Tibial nerve (tissue), 4 donors: ENCODE data around the gene HAND2.

ENCODE experiments used
- EP300 ChIP-seq, 2 donors: sonication (generic); formaldehyde crosslinking; IDR thresholded peaks; one replicate each; pipeline ENCODE4 v1.6.1; 2017; ENCODE audit warnings: antibody characterized with exemption in 2 of 2, mild to moderate bottlenecking in 1 of 2
- POLR2A ChIP-seq, 2 donors: fragments of 450-650 bp; IDR thresholded peaks; one replicate each; pipeline ENCODE4 v1.6.1; 2017; ENCODE audit warnings: antibody characterized with exemption in 2 of 2, mild to moderate bottlenecking in 2 of 2, moderate library complexity in 2 of 2
- TF ChIP-seq, protein P1 (sequence below), 5 experiments: fragments of 200-600 bp in 3 of 5; fragments of 450-650 bp in 2 of 5; sonication (generic) in 3 of 5; IDR thresholded peaks; one replicate each; pipeline ENCODE4 v1.5.1; 2016 to 2019; ENCODE audit warnings: antibody characterized with exemption in 5 of 5, mild to moderate bottlenecking in 3 of 5, moderate library complexity in 2 of 5

GRCh38 chr4:173502282-173502681 is 27.7 kb downstream of the HAND2 start:
- TF ChIP-seq, protein P1, sequence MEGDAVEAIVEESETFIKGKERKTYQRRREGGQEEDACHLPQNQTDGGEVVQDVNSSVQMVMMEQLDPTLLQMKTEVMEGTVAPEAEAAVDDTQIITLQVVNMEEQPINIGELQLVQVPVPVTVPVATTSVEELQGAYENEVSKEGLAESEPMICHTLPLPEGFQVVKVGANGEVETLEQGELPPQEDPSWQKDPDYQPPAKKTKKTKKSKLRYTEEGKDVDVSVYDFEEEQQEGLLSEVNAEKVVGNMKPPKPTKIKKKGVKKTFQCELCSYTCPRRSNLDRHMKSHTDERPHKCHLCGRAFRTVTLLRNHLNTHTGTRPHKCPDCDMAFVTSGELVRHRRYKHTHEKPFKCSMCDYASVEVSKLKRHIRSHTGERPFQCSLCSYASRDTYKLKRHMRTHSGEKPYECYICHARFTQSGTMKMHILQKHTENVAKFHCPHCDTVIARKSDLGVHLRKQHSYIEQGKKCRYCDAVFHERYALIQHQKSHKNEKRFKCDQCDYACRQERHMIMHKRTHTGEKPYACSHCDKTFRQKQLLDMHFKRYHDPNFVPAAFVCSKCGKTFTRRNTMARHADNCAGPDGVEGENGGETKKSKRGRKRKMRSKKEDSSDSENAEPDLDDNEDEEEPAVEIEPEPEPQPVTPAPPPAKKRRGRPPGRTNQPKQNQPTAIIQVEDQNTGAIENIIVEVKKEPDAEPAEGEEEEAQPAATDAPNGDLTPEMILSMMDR (IDR thresholded peaks at IDR 0.05), result no peak
- TF ChIP-seq EP300 (IDR thresholded peaks at IDR 0.05) (no peak), POLR2A (IDR thresholded peaks at IDR 0.05) (no peak)
